Stimulated activated CD8-positive, alpha-beta memory T cell treated with anti-CD3 and anti-CD28 coated beads, Interleukin-12 subunit alpha, Interleukin-12 subunit beta, amount 100 ng/mL, for 4 hours (primary cell): ENCODE measurements around the gene BCAS3.

ENCODE experiments used
- DNase-seq: peaks from one replicate; pipeline ENCODE4 v3.0.0-alpha.2; 2020; ENCODE audit warnings: low read depth

BCAS3 gene

GRCh38 chr17:61363601-61364462 lies 686.2 kb downstream of the BCAS3 start:
- no peak for DNase-seq

- DNase-seq, result no peak
Observed at GRCh38 chr17:61364463-61364846, 686.8 kb downstream of the BCAS3 start.

DNA sequence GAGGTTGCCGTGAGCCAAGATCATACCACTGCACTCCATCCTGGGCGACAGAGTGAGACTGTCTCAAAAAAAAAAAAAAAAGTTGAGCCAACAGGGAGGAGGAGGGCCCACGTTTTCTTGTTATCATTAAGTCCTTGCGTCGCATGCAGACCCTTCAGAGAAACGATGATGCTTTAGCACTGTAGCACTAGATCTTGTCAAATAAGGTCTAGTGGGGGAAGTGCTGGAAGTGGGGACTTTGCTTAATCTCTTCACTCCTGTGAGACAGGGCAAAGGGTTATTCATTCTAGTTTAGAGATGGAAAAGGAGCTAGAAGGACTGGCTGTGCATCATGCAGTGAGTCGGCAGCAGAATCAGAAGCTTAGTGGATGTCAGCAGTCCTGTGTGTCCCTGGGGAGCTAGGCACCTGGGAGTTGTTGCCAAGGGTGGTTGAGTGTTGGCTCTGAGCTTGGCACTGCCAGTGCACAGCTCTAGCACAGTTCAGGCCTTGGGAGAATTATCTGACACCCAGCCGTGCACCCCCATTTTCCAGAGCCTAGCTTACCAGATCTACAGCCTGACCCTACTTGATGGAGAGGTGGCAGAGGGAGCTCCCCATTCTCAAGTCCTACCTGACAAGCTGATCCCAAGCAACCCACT lies 688.5 kb downstream of the BCAS3 start:
- no peak for DNase-seq

GRCh38 chr17:61366715-61367413 lies 689.2 kb downstream of the BCAS3 start:
- DNase-seq, result no peak

- DNase-seq, result no peak
Observed at GRCh38 chr17:61368049-61368831, 690.6 kb downstream of the BCAS3 start.

DNA sequence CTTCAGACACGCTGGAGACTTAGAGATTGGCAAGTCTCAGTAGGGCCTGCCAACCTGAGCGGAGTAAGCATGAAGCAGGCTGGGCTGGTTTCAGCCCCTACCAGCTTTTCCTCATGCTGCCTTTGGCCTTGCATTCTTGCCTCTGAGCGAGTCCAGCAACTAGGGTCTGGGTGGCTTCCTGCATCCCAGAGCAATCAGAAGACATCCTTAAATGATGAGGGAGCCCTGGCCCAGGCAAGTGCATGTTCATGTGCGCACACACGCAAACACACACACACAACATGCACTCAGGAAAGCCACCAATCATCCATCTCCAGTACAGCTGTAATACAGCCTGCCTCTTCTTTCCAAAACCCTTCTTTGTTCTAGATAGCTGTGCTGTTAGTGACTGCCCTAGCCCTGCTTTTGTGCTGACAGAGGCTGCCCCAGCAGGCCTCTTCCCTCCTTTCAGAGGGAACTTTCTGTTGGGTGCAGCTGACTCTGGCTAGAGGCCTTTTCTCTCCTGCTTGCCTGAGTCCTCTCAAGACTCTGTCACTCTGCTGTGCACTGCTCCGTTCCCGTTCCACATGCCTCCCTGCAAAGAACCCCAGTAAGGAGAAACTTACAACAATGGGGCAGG lies 691.3 kb downstream of the BCAS3 start:
- DNase-seq, result no peak

DNA sequence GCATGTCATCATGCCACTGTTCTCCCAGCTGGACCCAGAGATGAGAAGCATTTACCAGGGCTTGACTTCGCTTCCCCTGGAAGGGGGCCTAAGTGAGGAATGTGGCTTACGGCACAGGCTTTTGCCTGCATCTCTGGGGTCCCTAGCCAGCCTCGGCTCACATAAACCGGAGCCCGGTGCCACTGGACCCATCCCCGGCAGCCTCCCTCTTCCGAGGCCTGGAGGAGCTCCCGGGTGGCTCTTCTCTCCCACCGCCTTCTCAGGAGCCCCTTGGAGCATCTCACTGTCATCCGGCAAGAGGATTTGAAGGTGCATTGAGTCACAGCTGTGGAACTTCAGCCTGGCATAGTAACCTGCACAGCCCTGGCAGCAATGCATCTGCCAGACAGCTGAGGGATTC lies 692.1 kb downstream of the BCAS3 start:
- no peak for DNase-seq

DNA sequence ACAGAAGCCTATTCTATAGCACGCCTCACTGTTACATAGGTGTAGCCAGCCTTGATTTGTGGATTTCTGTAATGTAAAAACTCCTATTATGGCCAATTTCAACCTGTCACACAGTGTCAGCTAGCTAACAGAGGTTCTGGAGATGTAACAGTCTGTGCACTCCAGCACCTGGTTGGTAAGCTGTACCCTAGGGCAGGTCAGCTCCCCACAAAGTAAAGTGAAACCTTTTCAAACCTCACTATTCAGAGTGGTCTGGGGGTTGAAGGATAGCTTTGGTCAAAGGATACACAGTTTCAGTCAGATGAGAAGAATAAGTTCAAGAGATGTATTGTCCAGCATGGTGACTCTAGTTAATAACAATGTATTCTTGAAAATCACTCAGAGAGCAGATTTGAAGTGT lies 693.5 kb downstream of the BCAS3 start:
- DNase-seq, result no peak

GRCh38 chr17:61371606-61372005 lies 694.0 kb downstream of the BCAS3 start:
- no peak for DNase-seq

DNA sequence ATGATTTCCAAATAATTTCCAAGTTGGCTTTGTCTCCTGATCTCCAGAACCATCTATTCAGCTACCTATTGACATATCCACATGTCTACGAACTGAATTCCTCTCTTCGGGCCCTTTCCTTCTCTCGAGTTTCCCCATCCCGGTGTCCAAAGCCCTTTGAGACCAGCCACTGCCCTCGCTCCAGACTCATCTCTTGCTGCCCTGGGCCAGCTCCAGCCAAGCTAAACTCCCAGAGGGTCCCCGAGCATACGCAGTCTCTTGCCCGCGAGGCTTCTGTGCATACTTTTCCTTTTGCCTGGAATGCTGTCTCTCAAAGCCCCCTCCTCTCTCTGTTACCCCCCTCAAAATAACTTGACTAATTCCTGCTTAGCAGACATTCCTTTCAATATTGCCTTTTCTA lies 694.8 kb downstream of the BCAS3 start:
- no peak for DNase-seq

DNA sequence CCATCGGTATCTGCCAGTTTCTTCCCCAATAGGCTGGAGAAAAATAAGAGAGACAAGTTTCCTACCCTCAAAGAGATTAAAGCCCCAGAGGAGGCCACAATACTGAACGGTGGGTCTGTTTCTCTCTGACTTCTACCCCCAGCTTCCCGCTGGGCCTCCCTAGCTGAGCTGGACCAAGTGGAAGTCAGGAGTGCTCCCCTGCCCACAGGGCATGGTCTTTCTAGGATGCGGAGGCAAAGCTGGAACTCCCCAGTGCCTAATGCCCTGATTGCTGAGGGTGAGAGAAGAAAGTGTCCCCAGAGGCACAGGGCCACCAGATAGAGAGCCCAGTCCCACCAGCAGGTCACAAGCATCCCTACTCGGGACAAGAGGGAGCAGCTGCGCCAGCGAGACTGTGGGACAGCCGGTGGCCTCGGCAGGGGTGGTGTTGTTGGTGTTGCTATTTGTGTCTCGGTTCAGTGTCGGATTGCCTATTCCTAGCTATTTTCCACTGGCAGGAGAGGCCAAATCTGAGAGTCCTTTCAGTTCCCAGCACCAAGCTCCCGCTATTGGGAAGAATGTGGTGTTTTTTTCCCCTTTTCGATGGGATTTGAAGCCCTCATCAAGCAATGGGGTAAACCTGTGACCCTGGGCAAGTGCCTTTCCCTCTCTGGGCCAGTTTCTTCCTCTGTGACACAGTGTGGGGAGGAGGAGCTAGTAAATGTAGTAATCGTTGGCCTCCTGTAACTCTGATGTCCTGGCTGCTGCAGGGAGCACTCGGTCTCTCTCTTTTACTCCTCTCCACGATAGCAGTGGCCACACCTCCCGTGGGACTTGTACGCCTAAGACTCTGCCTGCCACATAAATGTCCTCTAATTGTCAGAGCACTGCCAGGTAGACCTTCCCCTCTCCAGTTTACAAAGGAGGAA lies 699.5 kb downstream of the BCAS3 start:
- no peak for DNase-seq

GRCh38 chr17:61378658-61379456 lies 701.2 kb downstream of the BCAS3 start:
- DNase-seq, result no peak

- DNase-seq, result no peak
Observed at GRCh38 chr17:61379457-61380216, 702.0 kb downstream of the BCAS3 start.

DNA sequence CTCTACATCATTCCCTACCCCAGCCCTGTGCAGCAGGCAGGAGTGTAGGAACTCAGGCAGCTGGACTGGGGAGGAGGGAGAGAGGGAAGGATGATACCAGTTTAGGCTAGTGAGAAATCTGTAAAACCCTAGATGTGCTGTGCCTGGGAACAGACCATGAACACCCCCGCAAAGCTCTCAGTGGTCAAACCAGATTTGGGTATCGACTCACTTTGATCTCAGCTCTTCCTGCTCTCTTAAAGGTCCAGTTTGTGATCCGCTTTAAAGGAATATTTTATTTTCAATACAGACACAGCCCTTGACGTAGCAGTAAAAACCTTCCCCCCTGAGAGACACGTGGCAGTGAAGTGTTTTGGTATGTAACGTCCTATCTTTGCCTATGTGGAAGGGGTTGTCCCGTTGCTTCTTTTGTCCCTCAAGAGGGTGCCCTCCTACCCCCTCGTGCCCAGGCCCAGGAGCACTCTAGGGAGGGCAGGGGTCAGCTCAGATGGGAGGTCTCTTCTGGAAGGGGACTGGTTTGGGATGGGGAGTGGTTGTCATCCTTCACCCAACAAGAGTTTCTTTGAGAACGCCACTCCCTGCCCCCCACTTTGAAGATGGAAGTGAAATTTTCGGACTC lies 702.7 kb downstream of the BCAS3 start:
- DNase-seq, result no peak

DNA sequence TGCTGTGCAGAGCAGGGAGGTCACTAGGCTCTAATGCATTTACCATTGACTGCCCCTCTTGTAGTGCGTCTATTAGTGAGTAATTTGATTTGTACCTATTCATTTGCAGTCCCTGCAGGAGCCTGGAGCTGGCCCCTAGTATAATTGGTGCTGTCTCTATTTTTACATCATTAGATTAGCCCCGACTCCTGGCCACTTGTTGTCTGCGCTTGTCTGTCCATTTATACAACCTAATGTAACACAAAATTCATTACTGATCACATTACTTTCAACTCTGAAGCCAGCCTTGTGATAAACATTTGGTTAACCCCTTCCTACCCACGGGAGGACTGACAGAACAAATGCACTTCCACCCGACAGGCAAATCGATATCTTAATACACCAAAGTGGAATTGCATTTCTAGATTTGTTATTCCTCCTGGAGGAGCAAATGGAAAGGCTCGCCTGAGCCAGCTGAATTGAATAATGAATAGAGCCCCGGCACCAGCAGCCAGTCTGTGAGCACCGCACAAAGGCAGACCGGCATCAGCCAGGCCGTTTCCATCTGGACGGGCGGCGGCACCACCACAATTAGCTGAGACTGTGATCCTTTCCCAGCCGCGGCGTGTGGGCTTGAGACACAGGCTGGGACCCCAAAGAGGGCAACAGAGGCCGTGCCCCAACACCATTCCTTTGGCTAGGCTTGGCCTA lies 703.3 kb downstream of the BCAS3 start:
- no peak for DNase-seq

DNA sequence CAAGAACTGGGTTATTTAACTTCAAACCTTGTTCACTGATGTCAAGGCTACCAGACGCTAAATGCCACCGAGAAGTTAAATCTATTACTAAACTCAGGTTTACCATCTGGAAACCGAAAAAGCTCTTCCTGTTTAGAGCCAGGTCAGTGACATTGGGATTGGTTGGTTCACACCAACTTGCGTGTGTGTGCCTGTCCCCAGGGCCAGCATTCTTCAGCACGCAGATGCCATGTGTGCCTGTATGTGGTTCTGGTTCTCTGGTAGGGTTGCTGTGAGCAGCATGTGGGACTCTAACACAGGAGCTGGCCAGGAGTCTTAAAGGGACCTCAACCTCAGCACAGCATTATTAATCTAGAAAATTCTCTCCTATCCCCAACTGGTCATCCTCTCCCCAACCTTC lies 703.9 kb downstream of the BCAS3 start:
- no peak for DNase-seq

DNA sequence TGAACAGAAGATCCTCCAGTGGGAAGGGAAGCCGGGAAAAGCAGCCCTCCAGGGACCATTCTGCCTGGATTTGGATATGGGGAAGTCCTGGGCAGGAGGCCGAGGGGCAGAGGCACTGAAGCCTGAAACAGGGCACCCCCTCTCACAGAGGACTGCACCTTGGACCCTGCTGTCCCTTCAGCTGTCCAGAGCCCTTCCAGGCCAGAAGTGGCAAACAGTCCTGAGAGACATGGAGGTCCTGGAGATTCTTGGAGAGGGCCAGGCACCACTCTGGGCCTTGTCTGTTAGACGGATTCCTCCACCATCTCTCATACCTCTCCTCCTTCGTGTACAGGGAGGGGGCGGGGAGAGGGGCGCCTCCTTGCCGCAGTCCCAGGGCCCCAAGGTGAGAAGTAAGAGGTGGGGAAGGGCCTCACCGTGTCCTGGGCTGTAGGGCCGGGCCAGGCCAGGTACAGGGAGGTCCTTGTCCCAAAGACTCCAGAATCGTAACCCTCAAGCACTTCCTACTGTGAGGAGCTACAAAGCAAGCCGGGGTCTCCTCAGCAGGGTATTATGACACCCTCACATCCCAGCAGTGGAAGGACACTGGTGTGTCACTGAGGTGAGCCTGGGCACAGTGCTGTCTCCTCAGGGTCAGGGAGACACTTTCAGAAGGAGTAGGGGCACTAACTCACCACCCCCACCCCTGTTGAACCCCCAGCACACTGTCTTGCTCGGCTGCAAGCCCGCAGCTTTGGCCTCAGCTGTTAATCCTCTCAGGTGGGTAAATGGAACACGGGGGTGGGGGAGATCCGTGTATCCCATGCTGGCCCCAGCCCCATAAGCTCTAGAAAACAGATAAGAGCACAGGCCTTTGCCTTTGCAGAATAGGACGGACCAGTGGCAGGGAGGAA lies 705.4 kb downstream of the BCAS3 start:
- no peak for DNase-seq
